Measurements from ENCODE around the gene RASSF4. TPM values are rescaled to one million over a fixed set of nuclear protein-coding genes. Genes with fewer than 3 reads are reported as not detected.
"Not testable (repeated sequence)": the region's sequence is repeated elsewhere in the genome, so short reads cannot be mapped to it uniquely, and the experiment has no call there.

Gene RASSF4
- total and polyA plus RNA-seq, 2 donors (not counting 3 experiments of a cell fraction or from before 2014, with no cell fraction given) = 7.6 to 8.2 TPM

- Histone ChIP-seq H3K9ac (replicated peaks; ENCODE audit: extremely low read depth, insufficient read depth, low read length) (no peak overlapping the region), H4K20me1 (replicated peaks; ENCODE audit: control insufficient read depth, extremely low read depth, insufficient read depth, low read length) (no peaks in the 10 kb centered on the region), H3K4me3 (replicated peaks in 1 of 3; ENCODE audit: insufficient read depth in 1 of 3, low read depth in 1 of 3, low read length in 3 of 3) (no peak overlapping the region), H3K9me1 (replicated peaks; ENCODE audit: control insufficient read depth, extremely low read depth, insufficient read depth, low read length) (no peaks in the 10 kb centered on the region), H3K79me2 (ENCODE audit: control insufficient read depth, insufficient read depth, low read length) (peaks cover 9% of the 10 kb centered on the region), H3K27ac (ENCODE audit: insufficient read depth, low read depth, low read length) (no peak overlapping the region), H3K36me3 (ENCODE audit: control insufficient read depth in 2 of 2, extremely low read depth in 1 of 2, insufficient read depth in 2 of 2, low read length in 2 of 2) (peaks cover 3 to 6% of the 10 kb centered on the region in 2 experiments), H3K4me2 (ENCODE audit: insufficient read depth, low read length) (no peak overlapping the region), H3K9me3 (replicated peaks; ENCODE audit: control insufficient read depth, insufficient read depth, low read length) (no peaks in the 10 kb centered on the region), H3K27me3 (ENCODE audit: control insufficient read depth in 2 of 2, insufficient read depth in 2 of 2, low read length in 2 of 2) (no peaks in the 10 kb centered on the region), H2AFZ (ENCODE audit: low read depth, low read length) (peak overlapping the region; percentile 40), H3K4me1 (ENCODE audit: control insufficient read depth, extremely low read depth, insufficient read depth, low read length) (peaks cover 4% of the 10 kb centered on the region)
- FAIRE-seq = peak; percentile 83
- dilution Hi-C loops (cut with MboI; ENCODE audit: extremely low pct_ligation_motif_present, low sequenced_read_pairs) = no loop called here
- intact Hi-C loops (cut with micrococcal nuclease) = loop anchor here (2.0 to 10.0 kb wide), 9 partner anchors 50 to 1016 kb away; partner anchors contain the start of genes ALOX5 and ZFAND4
- ChIA-PET POLR2A (no interaction called here), CTCF (interaction anchor here (1.4 to 9.0 kb wide), 5 partner anchors 28 to 457 kb away, joined by 3 to 62 read pairs (median 6); no protein-coding TSS in a partner anchor)
- TF ChIP-seq GATA2 (IDR thresholded peaks at IDR 0.05; ENCODE audit: insufficient read depth, insufficient read length, low read depth, low read length) = peak; percentile 35
- TF ChIP-seq CTCF (IDR thresholded peaks at IDR 0.05; ENCODE audit: extremely low read depth in 1 of 2, insufficient read depth in 1 of 2, low read depth in 1 of 2, low read length in 2 of 2) = peak; percentile 70 to 77
- no peak for TF ChIP-seq MYC (IDR thresholded peaks at IDR 0.05; ENCODE audit: low read depth, low read length)
- TF ChIP-seq POLR2AphosphoS5 (IDR thresholded peaks at IDR 0.05; ENCODE audit: insufficient read depth, low read depth, low read length) = no peak
- TF ChIP-seq EZH2 (IDR thresholded peaks at IDR 0.05; ENCODE audit: borderline replicate concordance, low read depth, low read length, severe bottlenecking) = no peak
- no peak for TF ChIP-seq JUN (IDR thresholded peaks at IDR 0.05; ENCODE audit: borderline replicate concordance, insufficient read depth, insufficient read length, low read depth)
- TF ChIP-seq FOS (IDR thresholded peaks at IDR 0.05; ENCODE audit: borderline replicate concordance, insufficient read depth, low read length) = no peak
- TF ChIP-seq MAX (IDR thresholded peaks at IDR 0.05; ENCODE audit: insufficient read depth, insufficient read length) = no peak
- TF ChIP-seq POLR2A (IDR thresholded peaks at IDR 0.05; ENCODE audit: low read depth, low read length) = no peak
- DNase-seq (ENCODE audit: low read depth, low spot score) = peak; percentile 94
- BruUV-seq (replicated peaks) = no TSS peak
These were observed 49.0 kb downstream of the RASSF4 start for GRCh38 chr10:45008524-45009161.

GRCh38 chr10:45014557-45014956 lies 55.0 kb downstream of the RASSF4 start:
- H3K27ac ChIP-seq (ENCODE audit: insufficient read depth, low read depth, low read length); H3K9me3 ChIP-seq (replicated peaks; ENCODE audit: control insufficient read depth, insufficient read depth, low read length); H3K4me2 ChIP-seq (ENCODE audit: insufficient read depth, low read length); POLR2A ChIA-PET; H3K36me3 ChIP-seq (ENCODE audit: control insufficient read depth in 2 of 2, extremely low read depth in 1 of 2, insufficient read depth in 2 of 2, low read length in 2 of 2); H3K27me3 ChIP-seq (ENCODE audit: control insufficient read depth in 2 of 2, insufficient read depth in 2 of 2, low read length in 2 of 2); H3K4me3 ChIP-seq (replicated peaks in 1 of 3; ENCODE audit: insufficient read depth in 1 of 3, low read depth in 1 of 3, low read length in 3 of 3); dilution Hi-C loops (cut with MboI; ENCODE audit: extremely low pct_ligation_motif_present, low sequenced_read_pairs); H3K9me1 ChIP-seq (replicated peaks; ENCODE audit: control insufficient read depth, extremely low read depth, insufficient read depth, low read length); H3K79me2 ChIP-seq (ENCODE audit: control insufficient read depth, insufficient read depth, low read length); H2AFZ ChIP-seq (ENCODE audit: low read depth, low read length); FAIRE-seq; H4K20me1 ChIP-seq (replicated peaks; ENCODE audit: control insufficient read depth, extremely low read depth, insufficient read depth, low read length); intact Hi-C loops (cut with micrococcal nuclease); DNase-seq (ENCODE audit: low read depth, low spot score); H3K4me1 ChIP-seq (ENCODE audit: control insufficient read depth, extremely low read depth, insufficient read depth, low read length); H3K9ac ChIP-seq (replicated peaks; ENCODE audit: extremely low read depth, insufficient read depth, low read length); BruUV-seq (replicated peaks); CTCF ChIA-PET: not testable (repeated sequence)
